HL-60 (cell line): ENCODE data around the gene GABRE.

ENCODE experiments used
- POLR2AphosphoS5 ChIP-seq: IDR thresholded peaks from 2 replicates; pipeline ENCODE4 v1.6.1; 2012; ENCODE audit warnings: low read depth
- TF ChIP-seq, protein P1 (sequence below): IDR thresholded peaks from one replicate; pipeline ENCODE4 v1.5.1; 2011; ENCODE audit warnings: low read length, control low read depth, inconsistent platforms; ENCODE audit not compliant: insufficient read depth
- TF ChIP-seq, protein P2 (sequence below): IDR thresholded peaks from 2 replicates; pipeline ENCODE4 v1.6.1; 2012; ENCODE audit warnings: low read depth; ENCODE audit not compliant: insufficient replicate concordance

DNA sequence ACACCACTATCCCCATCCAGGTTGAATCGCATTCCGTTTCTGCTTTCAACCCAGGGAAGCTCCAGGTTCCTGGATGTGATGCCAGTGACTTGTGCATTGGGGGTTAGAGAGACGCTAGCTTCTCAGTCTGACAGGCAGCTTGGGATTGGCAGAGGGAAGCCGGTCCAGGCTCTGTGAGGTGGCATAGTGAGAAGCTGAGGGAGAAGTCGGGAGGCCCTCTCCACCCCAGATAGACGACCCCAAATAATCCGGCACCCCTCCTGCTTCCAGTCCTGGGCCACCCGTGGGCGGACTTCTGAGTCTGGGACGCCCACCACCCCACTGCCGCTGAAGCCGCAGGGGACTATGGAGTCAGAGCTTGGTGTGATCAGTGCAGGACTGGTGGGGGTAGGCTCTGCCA lies 54.4 kb downstream of the GABRE start:
- TF ChIP-seq, protein P1, sequence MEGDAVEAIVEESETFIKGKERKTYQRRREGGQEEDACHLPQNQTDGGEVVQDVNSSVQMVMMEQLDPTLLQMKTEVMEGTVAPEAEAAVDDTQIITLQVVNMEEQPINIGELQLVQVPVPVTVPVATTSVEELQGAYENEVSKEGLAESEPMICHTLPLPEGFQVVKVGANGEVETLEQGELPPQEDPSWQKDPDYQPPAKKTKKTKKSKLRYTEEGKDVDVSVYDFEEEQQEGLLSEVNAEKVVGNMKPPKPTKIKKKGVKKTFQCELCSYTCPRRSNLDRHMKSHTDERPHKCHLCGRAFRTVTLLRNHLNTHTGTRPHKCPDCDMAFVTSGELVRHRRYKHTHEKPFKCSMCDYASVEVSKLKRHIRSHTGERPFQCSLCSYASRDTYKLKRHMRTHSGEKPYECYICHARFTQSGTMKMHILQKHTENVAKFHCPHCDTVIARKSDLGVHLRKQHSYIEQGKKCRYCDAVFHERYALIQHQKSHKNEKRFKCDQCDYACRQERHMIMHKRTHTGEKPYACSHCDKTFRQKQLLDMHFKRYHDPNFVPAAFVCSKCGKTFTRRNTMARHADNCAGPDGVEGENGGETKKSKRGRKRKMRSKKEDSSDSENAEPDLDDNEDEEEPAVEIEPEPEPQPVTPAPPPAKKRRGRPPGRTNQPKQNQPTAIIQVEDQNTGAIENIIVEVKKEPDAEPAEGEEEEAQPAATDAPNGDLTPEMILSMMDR = no peak
- no peak for TF ChIP-seq POLR2AphosphoS5
- TF ChIP-seq, protein P2, sequence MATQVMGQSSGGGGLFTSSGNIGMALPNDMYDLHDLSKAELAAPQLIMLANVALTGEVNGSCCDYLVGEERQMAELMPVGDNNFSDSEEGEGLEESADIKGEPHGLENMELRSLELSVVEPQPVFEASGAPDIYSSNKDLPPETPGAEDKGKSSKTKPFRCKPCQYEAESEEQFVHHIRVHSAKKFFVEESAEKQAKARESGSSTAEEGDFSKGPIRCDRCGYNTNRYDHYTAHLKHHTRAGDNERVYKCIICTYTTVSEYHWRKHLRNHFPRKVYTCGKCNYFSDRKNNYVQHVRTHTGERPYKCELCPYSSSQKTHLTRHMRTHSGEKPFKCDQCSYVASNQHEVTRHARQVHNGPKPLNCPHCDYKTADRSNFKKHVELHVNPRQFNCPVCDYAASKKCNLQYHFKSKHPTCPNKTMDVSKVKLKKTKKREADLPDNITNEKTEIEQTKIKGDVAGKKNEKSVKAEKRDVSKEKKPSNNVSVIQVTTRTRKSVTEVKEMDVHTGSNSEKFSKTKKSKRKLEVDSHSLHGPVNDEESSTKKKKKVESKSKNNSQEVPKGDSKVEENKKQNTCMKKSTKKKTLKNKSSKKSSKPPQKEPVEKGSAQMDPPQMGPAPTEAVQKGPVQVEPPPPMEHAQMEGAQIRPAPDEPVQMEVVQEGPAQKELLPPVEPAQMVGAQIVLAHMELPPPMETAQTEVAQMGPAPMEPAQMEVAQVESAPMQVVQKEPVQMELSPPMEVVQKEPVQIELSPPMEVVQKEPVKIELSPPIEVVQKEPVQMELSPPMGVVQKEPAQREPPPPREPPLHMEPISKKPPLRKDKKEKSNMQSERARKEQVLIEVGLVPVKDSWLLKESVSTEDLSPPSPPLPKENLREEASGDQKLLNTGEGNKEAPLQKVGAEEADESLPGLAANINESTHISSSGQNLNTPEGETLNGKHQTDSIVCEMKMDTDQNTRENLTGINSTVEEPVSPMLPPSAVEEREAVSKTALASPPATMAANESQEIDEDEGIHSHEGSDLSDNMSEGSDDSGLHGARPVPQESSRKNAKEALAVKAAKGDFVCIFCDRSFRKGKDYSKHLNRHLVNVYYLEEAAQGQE = no peak
